ENCODE measurements around the gene MYOM3. TPM values are rescaled to one million over a fixed set of nuclear protein-coding genes. Genes with fewer than 3 reads are reported as not detected.

Gene MYOM3
- total and polyA plus RNA-seq, 2 of the 13 experiments (the other 11 are each of a cell fraction or from before 2014, with no cell fraction given): 5.8 to 15.3 TPM

DNA sequence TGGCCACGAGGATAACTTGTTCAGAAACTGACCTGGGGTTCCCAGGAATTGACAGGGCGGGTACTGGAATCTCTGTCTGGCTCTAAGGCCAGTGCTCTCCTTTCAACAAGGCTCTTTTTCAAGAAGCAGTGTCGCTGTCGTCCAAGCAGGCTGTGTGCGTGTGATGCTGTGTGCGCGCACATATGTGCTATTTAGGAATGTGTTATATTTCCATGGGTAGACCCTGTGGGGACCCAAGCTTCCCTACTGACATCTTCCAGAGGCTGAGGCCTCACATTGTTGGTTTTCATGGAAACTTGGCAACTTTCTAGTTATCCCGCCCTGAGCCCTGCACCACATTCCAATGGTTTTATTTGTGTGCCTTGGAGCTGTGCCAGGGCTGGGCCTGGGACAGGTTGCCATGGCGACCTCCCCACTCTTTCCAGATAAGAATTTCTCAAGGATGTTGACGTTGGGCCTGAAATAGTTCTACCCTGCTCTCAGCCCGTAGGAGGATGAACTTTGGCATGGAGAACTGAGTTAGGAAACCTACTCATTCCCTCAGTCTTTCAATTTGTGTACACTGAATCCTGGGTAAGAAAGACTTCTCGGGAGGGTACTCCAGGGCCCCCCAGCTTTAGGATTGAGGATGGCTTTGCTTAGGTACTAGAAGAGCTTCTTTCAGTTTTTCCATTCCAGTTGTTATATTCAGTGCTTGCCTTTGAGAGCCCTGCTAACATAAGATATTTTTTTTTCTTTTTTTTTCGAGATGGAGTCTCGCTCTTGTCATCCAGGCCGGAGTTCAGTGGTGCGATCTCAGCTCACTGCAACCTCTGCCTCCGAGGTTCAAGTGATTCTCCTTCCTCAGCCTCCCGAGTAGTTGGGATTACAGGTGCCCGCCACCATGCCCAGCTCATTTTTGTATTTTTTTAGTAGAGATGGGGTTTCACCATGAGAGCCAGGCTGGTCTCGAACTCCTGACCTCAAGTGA is 93.0 kb downstream of the MYOM3 start (continued):
- TF ChIP-seq, protein P1, sequence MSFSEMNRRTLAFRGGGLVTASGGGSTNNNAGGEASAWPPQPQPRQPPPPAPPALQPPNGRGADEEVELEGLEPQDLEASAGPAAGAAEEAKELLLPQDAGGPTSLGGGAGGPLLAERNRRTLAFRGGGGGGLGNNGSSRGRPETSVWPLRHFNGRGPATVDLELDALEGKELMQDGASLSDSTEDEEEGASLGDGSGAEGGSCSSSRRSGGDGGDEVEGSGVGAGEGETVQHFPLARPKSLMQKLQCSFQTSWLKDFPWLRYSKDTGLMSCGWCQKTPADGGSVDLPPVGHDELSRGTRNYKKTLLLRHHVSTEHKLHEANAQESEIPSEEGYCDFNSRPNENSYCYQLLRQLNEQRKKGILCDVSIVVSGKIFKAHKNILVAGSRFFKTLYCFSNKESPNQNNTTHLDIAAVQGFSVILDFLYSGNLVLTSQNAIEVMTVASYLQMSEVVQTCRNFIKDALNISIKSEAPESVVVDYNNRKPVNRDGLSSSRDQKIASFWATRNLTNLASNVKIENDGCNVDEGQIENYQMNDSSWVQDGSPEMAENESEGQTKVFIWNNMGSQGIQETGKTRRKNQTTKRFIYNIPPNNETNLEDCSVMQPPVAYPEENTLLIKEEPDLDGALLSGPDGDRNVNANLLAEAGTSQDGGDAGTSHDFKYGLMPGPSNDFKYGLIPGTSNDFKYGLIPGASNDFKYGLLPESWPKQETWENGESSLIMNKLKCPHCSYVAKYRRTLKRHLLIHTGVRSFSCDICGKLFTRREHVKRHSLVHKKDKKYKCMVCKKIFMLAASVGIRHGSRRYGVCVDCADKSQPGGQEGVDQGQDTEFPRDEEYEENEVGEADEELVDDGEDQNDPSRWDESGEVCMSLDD (CRISPR knock-in tag; IDR thresholded peaks at IDR 0.05; ENCODE audit: borderline replicate concordance): no peak
- TF ChIP-seq, protein P2, sequence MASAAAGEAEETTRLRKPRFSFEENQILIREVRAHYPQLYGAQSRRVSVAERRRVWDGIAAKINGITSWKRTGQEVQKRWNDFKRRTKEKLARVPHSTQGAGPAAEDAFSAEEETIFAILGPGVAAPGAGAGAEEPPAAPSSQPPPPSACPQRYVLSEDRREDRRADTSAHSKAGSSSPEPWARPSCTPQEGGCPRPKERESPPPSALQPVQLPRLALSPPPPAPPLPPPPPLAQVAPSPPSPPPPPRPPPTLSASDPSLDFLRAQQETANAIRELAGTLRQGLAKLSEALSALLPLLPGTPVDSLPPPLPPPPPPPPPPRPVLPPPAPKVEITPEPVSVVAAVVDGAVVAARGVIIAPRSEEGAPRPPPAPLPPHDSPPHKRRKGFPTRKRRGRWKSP (CRISPR knock-in tag; IDR thresholded peaks at IDR 0.05): no peak
- TF ChIP-seq CEBPG (CRISPR knock-in tag; IDR thresholded peaks at IDR 0.05): peak; percentile 58
- TF ChIP-seq PAWR (CRISPR knock-in tag; IDR thresholded peaks at IDR 0.05; ENCODE audit: borderline replicate concordance): no peak
- no peak for TF ChIP-seq ZNF251 (CRISPR knock-in tag; IDR thresholded peaks at IDR 0.05)
- no peak for TF ChIP-seq SIX1 (CRISPR knock-in tag; IDR thresholded peaks at IDR 0.05; ENCODE audit: borderline replicate concordance)
- peak; percentile 87 for TF ChIP-seq ZNF136 (CRISPR knock-in tag; IDR thresholded peaks at IDR 0.05; ENCODE audit: low read depth)
- TF ChIP-seq ZKSCAN1 (IDR thresholded peaks at IDR 0.05; ENCODE audit: low read length): no peak
- TF ChIP-seq, protein P3, sequence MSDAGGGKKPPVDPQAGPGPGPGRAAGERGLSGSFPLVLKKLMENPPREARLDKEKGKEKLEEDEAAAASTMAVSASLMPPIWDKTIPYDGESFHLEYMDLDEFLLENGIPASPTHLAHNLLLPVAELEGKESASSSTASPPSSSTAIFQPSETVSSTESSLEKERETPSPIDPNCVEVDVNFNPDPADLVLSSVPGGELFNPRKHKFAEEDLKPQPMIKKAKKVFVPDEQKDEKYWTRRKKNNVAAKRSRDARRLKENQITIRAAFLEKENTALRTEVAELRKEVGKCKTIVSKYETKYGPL (CRISPR knock-in tag; IDR thresholded peaks at IDR 0.05): no peak
- TF ChIP-seq, protein P4, sequence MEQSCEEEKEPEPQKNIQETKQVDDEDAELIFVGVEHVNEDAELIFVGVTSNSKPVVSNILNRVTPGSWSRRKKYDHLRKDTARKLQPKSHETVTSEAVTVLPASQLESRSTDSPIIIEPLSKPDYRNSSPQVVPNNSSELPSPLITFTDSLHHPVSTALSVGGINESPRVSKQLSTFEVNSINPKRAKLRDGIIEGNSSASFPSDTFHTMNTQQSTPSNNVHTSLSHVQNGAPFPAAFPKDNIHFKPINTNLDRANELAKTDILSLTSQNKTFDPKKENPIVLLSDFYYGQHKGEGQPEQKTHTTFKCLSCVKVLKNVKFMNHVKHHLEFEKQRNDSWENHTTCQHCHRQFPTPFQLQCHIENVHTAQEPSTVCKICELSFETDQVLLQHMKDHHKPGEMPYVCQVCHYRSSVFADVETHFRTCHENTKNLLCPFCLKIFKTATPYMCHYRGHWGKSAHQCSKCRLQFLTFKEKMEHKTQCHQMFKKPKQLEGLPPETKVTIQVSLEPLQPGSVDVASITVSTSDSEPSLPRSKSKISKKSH (CRISPR knock-in tag; IDR thresholded peaks at IDR 0.05; ENCODE audit: borderline replicate concordance): no peak
- no peak for TF ChIP-seq IRX3 (CRISPR knock-in tag; IDR thresholded peaks at IDR 0.05; ENCODE audit: borderline replicate concordance, low read depth)
- TF ChIP-seq ZNF44 (CRISPR knock-in tag; IDR thresholded peaks at IDR 0.05): no peak
- TF ChIP-seq ZNF484 (CRISPR knock-in tag; IDR thresholded peaks at IDR 0.05; ENCODE audit: borderline replicate concordance, low read depth): no peak
- 0 out of 2 replicates have a peak, but pooled peaks have one; percentile 23 for TF ChIP-seq STAG1 (CRISPR knock-in tag; IDR thresholded peaks at IDR 0.05)
- peak; percentile 91 for TF ChIP-seq PHF21A (CRISPR knock-in tag; IDR thresholded peaks at IDR 0.05)
- TF ChIP-seq, protein P5, sequence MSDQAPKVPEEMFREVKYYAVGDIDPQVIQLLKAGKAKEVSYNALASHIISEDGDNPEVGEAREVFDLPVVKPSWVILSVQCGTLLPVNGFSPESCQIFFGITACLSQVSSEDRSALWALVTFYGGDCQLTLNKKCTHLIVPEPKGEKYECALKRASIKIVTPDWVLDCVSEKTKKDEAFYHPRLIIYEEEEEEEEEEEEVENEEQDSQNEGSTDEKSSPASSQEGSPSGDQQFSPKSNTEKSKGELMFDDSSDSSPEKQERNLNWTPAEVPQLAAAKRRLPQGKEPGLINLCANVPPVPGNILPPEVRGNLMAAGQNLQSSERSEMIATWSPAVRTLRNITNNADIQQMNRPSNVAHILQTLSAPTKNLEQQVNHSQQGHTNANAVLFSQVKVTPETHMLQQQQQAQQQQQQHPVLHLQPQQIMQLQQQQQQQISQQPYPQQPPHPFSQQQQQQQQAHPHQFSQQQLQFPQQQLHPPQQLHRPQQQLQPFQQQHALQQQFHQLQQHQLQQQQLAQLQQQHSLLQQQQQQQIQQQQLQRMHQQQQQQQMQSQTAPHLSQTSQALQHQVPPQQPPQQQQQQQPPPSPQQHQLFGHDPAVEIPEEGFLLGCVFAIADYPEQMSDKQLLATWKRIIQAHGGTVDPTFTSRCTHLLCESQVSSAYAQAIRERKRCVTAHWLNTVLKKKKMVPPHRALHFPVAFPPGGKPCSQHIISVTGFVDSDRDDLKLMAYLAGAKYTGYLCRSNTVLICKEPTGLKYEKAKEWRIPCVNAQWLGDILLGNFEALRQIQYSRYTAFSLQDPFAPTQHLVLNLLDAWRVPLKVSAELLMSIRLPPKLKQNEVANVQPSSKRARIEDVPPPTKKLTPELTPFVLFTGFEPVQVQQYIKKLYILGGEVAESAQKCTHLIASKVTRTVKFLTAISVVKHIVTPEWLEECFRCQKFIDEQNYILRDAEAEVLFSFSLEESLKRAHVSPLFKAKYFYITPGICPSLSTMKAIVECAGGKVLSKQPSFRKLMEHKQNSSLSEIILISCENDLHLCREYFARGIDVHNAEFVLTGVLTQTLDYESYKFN (CRISPR knock-in tag; conservative IDR thresholded peaks at IDR 0.05): peak; percentile 90
- TF ChIP-seq NFE2 (CRISPR knock-in tag; IDR thresholded peaks at IDR 0.05): no peak
- no peak for TF ChIP-seq KDM4B (CRISPR knock-in tag; IDR thresholded peaks at IDR 0.05)
- no peak for TF ChIP-seq ARNTL (CRISPR knock-in tag; IDR thresholded peaks at IDR 0.05)

All from HepG2 (cell line).